HepG2 (cell line): ENCODE results near the gene CDC42EP1.

Experiments used
- CBFB ChIP-seq: sonication (generic); formaldehyde crosslinking; IDR thresholded peaks from 2 replicates; pipeline ENCODE4 v1.4.0; 2020; ENCODE audit warnings: missing genetic modification reagents
- CCAR2 ChIP-seq: fragments of 200-400 bp; formaldehyde crosslinking; optimal IDR thresholded peaks from 2 replicates; pipeline ENCODE3; 2018; ENCODE audit warnings: low read depth, mild to moderate bottlenecking, low read length, moderate library complexity
- CTCF ChIP-seq: sonication (generic); formaldehyde crosslinking; IDR thresholded peaks from 2 replicates; pipeline ENCODE4 v1.5.0; 2020; ENCODE audit warnings: mild to moderate bottlenecking, missing genetic modification reagents, moderate library complexity
- DBP ChIP-seq: sonication (generic); formaldehyde crosslinking; IDR thresholded peaks from 2 replicates; pipeline ENCODE4 v1.4.0; 2020; ENCODE audit warnings: missing genetic modification reagents; ENCODE audit errors: not compliant biosample characterization
- ELF1 ChIP-seq: sonication (generic); formaldehyde crosslinking; IDR thresholded peaks from 2 replicates; pipeline ENCODE4 v1.4.0; 2020; ENCODE audit warnings: missing genetic modification reagents
- MYC ChIP-seq: sonication (generic); formaldehyde crosslinking; IDR thresholded peaks from 2 replicates; pipeline ENCODE4 v1.9.0; 2021; ENCODE audit warnings: missing genetic modification reagents, borderline replicate concordance
- PATZ1 ChIP-seq: sonication (generic); formaldehyde crosslinking; IDR thresholded peaks from 2 replicates; pipeline ENCODE4 v1.4.0; 2020; ENCODE audit warnings: missing genetic modification reagents
- SPEN ChIP-seq: sonication (generic); formaldehyde crosslinking; IDR thresholded peaks from 2 replicates; pipeline ENCODE4 v1.5.1; 2020; ENCODE audit warnings: low read depth, mild to moderate bottlenecking, missing genetic modification reagents
- YY1 ChIP-seq: IDR thresholded peaks from 2 replicates; pipeline ENCODE4 v1.6.1; 2011; ENCODE audit warnings: low read length, low read depth, moderate library complexity, mild to moderate bottlenecking; ENCODE audit not compliant: insufficient read depth, insufficient replicate concordance
- ZNF792 ChIP-seq: IDR thresholded peaks from 2 replicates; pipeline ENCODE4 v1.6.1; 2016

- no peak for TF ChIP-seq CBFB (CRISPR knock-in tag)
- no peak for TF ChIP-seq CCAR2
- no peak for TF ChIP-seq DBP
- TF ChIP-seq SPEN (CRISPR knock-in tag), result no peak
- TF ChIP-seq MYC (CRISPR knock-in tag), result no peak
- no peak for TF ChIP-seq YY1
- no peak for TF ChIP-seq ELF1 (CRISPR knock-in tag)
- TF ChIP-seq PATZ1 (CRISPR knock-in tag), result no peak
- TF ChIP-seq CTCF (CRISPR knock-in tag), result no peak
- no peak for TF ChIP-seq ZNF792 (CRISPR knock-in tag)
These were observed 40.9 kb downstream of the CDC42EP1 start for GRCh38 chr22:37601203-37601539.
